ENCODE data around the gene PRKAG3.

DNA sequence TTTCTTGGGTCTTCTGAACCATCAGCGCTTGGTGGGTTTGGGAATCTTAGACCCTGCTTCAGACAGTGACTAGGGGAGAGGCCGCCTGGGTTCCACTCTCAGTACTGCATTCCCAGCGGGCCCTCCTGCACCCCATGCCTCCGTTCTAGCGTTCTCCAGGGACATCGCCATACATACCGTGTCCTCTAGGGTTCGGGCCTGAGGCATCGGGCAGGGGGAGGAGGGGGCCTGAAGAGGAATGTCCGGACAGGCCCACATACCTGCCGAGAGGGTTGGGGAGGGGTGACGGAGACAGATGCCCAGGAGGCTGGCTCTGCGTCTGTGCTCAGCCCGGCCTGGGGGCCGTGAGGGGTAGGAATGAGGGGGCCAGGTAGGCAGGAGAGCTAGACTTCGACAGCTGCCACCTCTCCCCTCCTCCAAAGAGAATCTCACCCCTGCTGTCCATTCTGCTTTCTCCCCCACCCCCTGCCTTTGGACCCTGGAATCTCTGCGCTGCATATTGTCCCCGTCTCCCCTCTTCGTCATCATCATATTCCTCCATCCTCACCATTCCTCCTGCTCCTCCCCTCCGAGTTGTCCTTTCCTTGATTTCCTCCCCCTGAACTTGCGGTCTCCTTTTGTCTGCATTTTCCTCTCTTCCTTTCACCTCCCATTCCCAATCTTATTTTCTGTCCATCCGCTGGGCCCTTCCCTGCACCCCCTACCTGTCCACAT is 41.2 kb upstream of the PRKAG3 start:
- TF ChIP-seq REST (IDR thresholded peaks at IDR 0.05; ENCODE audit: insufficient read depth in 1 of 2, low read depth in 2 of 2, low read length in 2 of 2): no peak
- no peak for TF ChIP-seq POLR2AphosphoS5 (IDR thresholded peaks at IDR 0.05; ENCODE audit: low read depth, low read length)
